Amygdala (tissue), 56 donors: ENCODE measurements around the gene PNPO.
"Not testable (repeated sequence)": the region's sequence is repeated elsewhere in the genome, so short reads cannot be mapped to it uniquely, and the experiment has no call there.

Experiments
- DNase-seq, 56 donors: peaks; one replicate each; lab custom pipeline; 2025; lab: John Stamatoyannopoulos, UW

PNPO gene

GRCh38 chr17:47916489-47917208, 24.7 kb upstream of the PNPO start:
- no peak for DNase-seq

- no peak for DNase-seq
Measured at GRCh38 chr17:47917581-47917980, 23.8 kb upstream of the PNPO start.

GRCh38 chr17:47918006-47918405, 23.4 kb upstream of the PNPO start:
- DNase-seq, result no peak

GRCh38 chr17:47918991-47919390, 22.4 kb upstream of the PNPO start:
- no peak for DNase-seq

GRCh38 chr17:47919889-47920288, 21.5 kb upstream of the PNPO start:
- not testable (repeated sequence) for DNase-seq

- no peak for DNase-seq
Measured at GRCh38 chr17:47924785-47925677, 16.3 kb upstream of the PNPO start.

GRCh38 chr17:47925678-47925988, 15.7 kb upstream of the PNPO start:
- no peak for DNase-seq

GRCh38 chr17:47927821-47928400, 13.5 kb upstream of the PNPO start:
- no peak for DNase-seq

- DNase-seq, result no peak
Measured at GRCh38 chr17:47928415-47928814, 13.0 kb upstream of the PNPO start.

- peak in 2 of 56 donors; percentile 6 to 25 for DNase-seq
Measured at GRCh38 chr17:47929218-47930000, 12.0 kb upstream of the PNPO start.

- no peak for DNase-seq
Measured at GRCh38 chr17:47931848-47932247, 9.5 kb upstream of the PNPO start.

GRCh38 chr17:47934856-47935255, 6.5 kb upstream of the PNPO start:
- no peak for DNase-seq

- DNase-seq, result not testable (repeated sequence)
Measured at GRCh38 chr17:47935468-47935867, 5.9 kb upstream of the PNPO start.

GRCh38 chr17:47935961-47936360, 5.4 kb upstream of the PNPO start:
- DNase-seq, result no peak

- no peak for DNase-seq
Measured at GRCh38 chr17:47937941-47938340, 3.4 kb upstream of the PNPO start.

GRCh38 chr17:47942096-47942510, 732 bp downstream of the PNPO start:
- DNase-seq, result no peak

- DNase-seq, result no peak
Measured at GRCh38 chr17:47942568-47942967, 1.2 kb downstream of the PNPO start.

- DNase-seq, result peak in 35 of 56 donors; percentile 8 to 81 (median 38)
Measured at GRCh38 chr17:47945080-47945479, 3.7 kb downstream of the PNPO start.

GRCh38 chr17:47945529-47946508, 4.4 kb downstream of the PNPO start:
- peak in 20 of 56 donors; percentile 7 to 66 (median 32) for DNase-seq
